ENCODE results near the gene COL9A3.

COL9A3 gene

GRCh38 chr20:62825986-62826645 is 9.3 kb downstream of the COL9A3 start:
- no peaks in the 10 kb centered on the region for H3K79me2 ChIP-seq (ENCODE audit: control insufficient read depth, insufficient read depth, low read length, unreplicated experiment)
- no peak overlapping the region for H3K27ac ChIP-seq (ENCODE audit: low read depth, low read length)
- no peaks in the 10 kb centered on the region for H3K27me3 ChIP-seq (ENCODE audit: insufficient read depth, low read length)
- no peak overlapping the region for H3K4me3 ChIP-seq (ENCODE audit: low read depth, low read length)
- no peak overlapping the region for H2AFZ ChIP-seq (ENCODE audit: low read length, unreplicated experiment)
- peaks cover 8% of the 10 kb centered on the region for H3K4me1 ChIP-seq (ENCODE audit: control insufficient read depth, insufficient read depth, low read length, unreplicated experiment)
- H3K36me3 ChIP-seq (ENCODE audit: insufficient read depth, low read length), result no peaks in the 10 kb centered on the region

- H3K27me3 ChIP-seq (ENCODE audit: insufficient read depth, low read length), result no peaks in the 10 kb centered on the region
- no peak overlapping the region for H3K27ac ChIP-seq (ENCODE audit: low read depth, low read length)
- no peaks in the 10 kb centered on the region for H3K36me3 ChIP-seq (ENCODE audit: insufficient read depth, low read length)
- H3K4me1 ChIP-seq (ENCODE audit: control insufficient read depth, insufficient read depth, low read length, unreplicated experiment), result peaks cover 8% of the 10 kb centered on the region
- no peak overlapping the region for H2AFZ ChIP-seq (ENCODE audit: low read length, unreplicated experiment)
- no peaks in the 10 kb centered on the region for H3K79me2 ChIP-seq (ENCODE audit: control insufficient read depth, insufficient read depth, low read length, unreplicated experiment)
- H3K4me3 ChIP-seq (ENCODE audit: low read depth, low read length), result no peak overlapping the region
Measured at GRCh38 chr20:62826646-62827310, 9.9 kb downstream of the COL9A3 start.

- Histone ChIP-seq H3K27ac (ENCODE audit: low read depth, low read length) (no peak overlapping the region), H3K4me1 (ENCODE audit: control insufficient read depth, insufficient read depth, low read length, unreplicated experiment) (peaks cover 8% of the 10 kb centered on the region), H3K36me3 (ENCODE audit: insufficient read depth, low read length) (no peaks in the 10 kb centered on the region), H3K79me2 (ENCODE audit: control insufficient read depth, insufficient read depth, low read length, unreplicated experiment) (no peaks in the 10 kb centered on the region), H3K4me3 (ENCODE audit: low read depth, low read length) (no peak overlapping the region), H3K27me3 (ENCODE audit: insufficient read depth, low read length) (no peaks in the 10 kb centered on the region), H2AFZ (ENCODE audit: low read length, unreplicated experiment) (no peak overlapping the region)
Measured at GRCh38 chr20:62827311-62828038, 10.6 kb downstream of the COL9A3 start.

- H3K4me1 ChIP-seq (ENCODE audit: control insufficient read depth, insufficient read depth, low read length, unreplicated experiment), result peaks cover 8% of the 10 kb centered on the region
- H3K79me2 ChIP-seq (ENCODE audit: control insufficient read depth, insufficient read depth, low read length, unreplicated experiment), result no peaks in the 10 kb centered on the region
- H3K4me3 ChIP-seq (ENCODE audit: low read depth, low read length), result no peak overlapping the region
- no peaks in the 10 kb centered on the region for H3K36me3 ChIP-seq (ENCODE audit: insufficient read depth, low read length)
- H3K27ac ChIP-seq (ENCODE audit: low read depth, low read length), result no peak overlapping the region
- H2AFZ ChIP-seq (ENCODE audit: low read length, unreplicated experiment), result no peak overlapping the region
- H3K27me3 ChIP-seq (ENCODE audit: insufficient read depth, low read length), result no peaks in the 10 kb centered on the region
Measured at GRCh38 chr20:62828051-62828450, 11.2 kb downstream of the COL9A3 start.

- Histone ChIP-seq H3K79me2 (ENCODE audit: control insufficient read depth, insufficient read depth, low read length, unreplicated experiment) (no peaks in the 10 kb centered on the region), H2AFZ (ENCODE audit: low read length, unreplicated experiment) (no peak overlapping the region), H3K4me1 (ENCODE audit: control insufficient read depth, insufficient read depth, low read length, unreplicated experiment) (peaks cover 8% of the 10 kb centered on the region), H3K36me3 (ENCODE audit: insufficient read depth, low read length) (no peaks in the 10 kb centered on the region), H3K27ac (ENCODE audit: low read depth, low read length) (no peak overlapping the region), H3K4me3 (ENCODE audit: low read depth, low read length) (no peak overlapping the region), H3K27me3 (ENCODE audit: insufficient read depth, low read length) (no peaks in the 10 kb centered on the region)
Measured at GRCh38 chr20:62828511-62829230, 11.8 kb downstream of the COL9A3 start.

GRCh38 chr20:62829231-62830230 is 12.7 kb downstream of the COL9A3 start:
- peaks cover 3% of the 10 kb centered on the region for H3K4me1 ChIP-seq (ENCODE audit: control insufficient read depth, insufficient read depth, low read length, unreplicated experiment)
- H3K27ac ChIP-seq (ENCODE audit: low read depth, low read length), result no peak overlapping the region

GRCh38 chr20:62830251-62830650 is 13.4 kb downstream of the COL9A3 start:
- Histone ChIP-seq H3K4me1 (ENCODE audit: control insufficient read depth, insufficient read depth, low read length, unreplicated experiment) (no peaks in the 10 kb centered on the region), H3K27me3 (ENCODE audit: insufficient read depth, low read length) (no peaks in the 10 kb centered on the region), H3K79me2 (ENCODE audit: control insufficient read depth, insufficient read depth, low read length, unreplicated experiment) (no peaks in the 10 kb centered on the region), H2AFZ (ENCODE audit: low read length, unreplicated experiment) (no peak overlapping the region), H3K27ac (ENCODE audit: low read depth, low read length) (no peak overlapping the region), H3K36me3 (ENCODE audit: insufficient read depth, low read length) (no peaks in the 10 kb centered on the region), H3K4me3 (ENCODE audit: low read depth, low read length) (no peak overlapping the region)

More at GRCh38 chr20:62829231-62830230, 12.7 kb downstream of the COL9A3 start:
- H2AFZ ChIP-seq (ENCODE audit: low read length, unreplicated experiment), result no peak overlapping the region
- H3K36me3 ChIP-seq (ENCODE audit: insufficient read depth, low read length), result no peaks in the 10 kb centered on the region
- H3K79me2 ChIP-seq (ENCODE audit: control insufficient read depth, insufficient read depth, low read length, unreplicated experiment), result no peaks in the 10 kb centered on the region
- no peak overlapping the region for H3K4me3 ChIP-seq (ENCODE audit: low read depth, low read length)
- no peaks in the 10 kb centered on the region for H3K27me3 ChIP-seq (ENCODE audit: insufficient read depth, low read length)

- Histone ChIP-seq H3K36me3 (ENCODE audit: insufficient read depth, low read length) (no peaks in the 10 kb centered on the region), H3K27ac (ENCODE audit: low read depth, low read length) (no peak overlapping the region), H3K27me3 (ENCODE audit: insufficient read depth, low read length) (no peaks in the 10 kb centered on the region), H3K4me1 (ENCODE audit: control insufficient read depth, insufficient read depth, low read length, unreplicated experiment) (no peaks in the 10 kb centered on the region), H2AFZ (ENCODE audit: low read length, unreplicated experiment) (no peak overlapping the region), H3K4me3 (ENCODE audit: low read depth, low read length) (no peak overlapping the region), H3K79me2 (ENCODE audit: control insufficient read depth, insufficient read depth, low read length, unreplicated experiment) (no peaks in the 10 kb centered on the region)
Measured at GRCh38 chr20:62830821-62831220, 14.0 kb downstream of the COL9A3 start.

GRCh38 chr20:62831361-62831788 is 14.5 kb downstream of the COL9A3 start:
- Histone ChIP-seq H3K4me1 (ENCODE audit: control insufficient read depth, insufficient read depth, low read length, unreplicated experiment) (no peaks in the 10 kb centered on the region), H3K36me3 (ENCODE audit: insufficient read depth, low read length) (no peaks in the 10 kb centered on the region), H3K4me3 (ENCODE audit: low read depth, low read length) (no peak overlapping the region), H3K79me2 (ENCODE audit: control insufficient read depth, insufficient read depth, low read length, unreplicated experiment) (no peaks in the 10 kb centered on the region), H2AFZ (ENCODE audit: low read length, unreplicated experiment) (no peak overlapping the region), H3K27me3 (ENCODE audit: insufficient read depth, low read length) (no peaks in the 10 kb centered on the region), H3K27ac (ENCODE audit: low read depth, low read length) (no peak overlapping the region)

- Histone ChIP-seq H3K27ac (ENCODE audit: low read depth, low read length) (no peak overlapping the region), H3K4me1 (ENCODE audit: control insufficient read depth, insufficient read depth, low read length, unreplicated experiment) (no peaks in the 10 kb centered on the region), H2AFZ (ENCODE audit: low read length, unreplicated experiment) (no peak overlapping the region), H3K27me3 (ENCODE audit: insufficient read depth, low read length) (no peaks in the 10 kb centered on the region), H3K36me3 (ENCODE audit: insufficient read depth, low read length) (no peaks in the 10 kb centered on the region), H3K79me2 (ENCODE audit: control insufficient read depth, insufficient read depth, low read length, unreplicated experiment) (no peaks in the 10 kb centered on the region), H3K4me3 (ENCODE audit: low read depth, low read length) (no peak overlapping the region)
Measured at GRCh38 chr20:62831854-62832211, 15.0 kb downstream of the COL9A3 start.
